ENCODE results near the gene CASP10. TPM values are rescaled to one million over a fixed set of nuclear protein-coding genes. Genes with fewer than 3 reads are reported as not detected.
"Not testable (repeated sequence)": the region's sequence is repeated elsewhere in the genome, so short reads cannot be mapped to it uniquely, and the experiment has no call there.

The CASP10 gene
- total RNA-seq, 1 donor = 5.6 TPM

DNA sequence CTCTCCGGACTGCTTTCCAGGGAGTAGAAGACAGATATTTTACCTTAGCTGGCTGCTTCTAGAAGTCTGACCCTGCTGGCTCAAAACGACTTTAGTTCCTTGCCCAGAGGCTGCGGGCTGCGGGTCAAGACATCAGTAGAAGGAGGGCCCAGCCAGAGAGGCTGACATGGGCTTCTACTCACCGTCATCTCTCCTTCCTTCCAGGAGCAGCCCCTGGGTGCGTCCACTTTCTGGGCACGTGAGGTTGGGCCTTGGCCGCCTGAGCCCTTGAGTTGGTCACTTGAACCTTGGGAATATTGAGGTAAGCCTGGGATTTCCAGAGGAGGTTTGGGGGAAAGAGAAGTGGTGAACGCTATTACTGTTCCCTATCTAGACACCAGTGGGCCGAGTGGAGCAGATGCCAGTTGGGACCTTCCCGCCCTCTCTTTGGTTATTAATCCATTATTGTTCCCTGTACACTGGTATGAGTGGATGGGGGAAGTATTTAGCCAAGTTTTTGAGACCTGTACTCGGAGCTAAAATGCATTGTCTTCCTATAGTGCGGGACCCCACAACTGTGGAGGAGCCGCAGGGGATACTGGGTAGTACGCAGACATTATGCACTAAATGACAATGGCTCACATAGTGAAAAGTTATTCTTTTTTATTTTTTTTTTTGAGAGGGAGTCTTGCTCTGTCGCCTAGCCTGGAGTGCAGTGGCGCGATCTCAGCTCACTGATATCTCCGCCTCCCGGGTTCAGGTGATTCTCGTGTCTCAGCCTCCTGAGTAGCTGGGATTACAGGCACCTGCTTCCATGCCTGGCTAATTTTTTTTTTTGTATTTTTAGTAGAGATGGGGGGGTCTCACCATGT lies 51.1 kb downstream of the CASP10 start:
- TF ChIP-seq, protein P1, sequence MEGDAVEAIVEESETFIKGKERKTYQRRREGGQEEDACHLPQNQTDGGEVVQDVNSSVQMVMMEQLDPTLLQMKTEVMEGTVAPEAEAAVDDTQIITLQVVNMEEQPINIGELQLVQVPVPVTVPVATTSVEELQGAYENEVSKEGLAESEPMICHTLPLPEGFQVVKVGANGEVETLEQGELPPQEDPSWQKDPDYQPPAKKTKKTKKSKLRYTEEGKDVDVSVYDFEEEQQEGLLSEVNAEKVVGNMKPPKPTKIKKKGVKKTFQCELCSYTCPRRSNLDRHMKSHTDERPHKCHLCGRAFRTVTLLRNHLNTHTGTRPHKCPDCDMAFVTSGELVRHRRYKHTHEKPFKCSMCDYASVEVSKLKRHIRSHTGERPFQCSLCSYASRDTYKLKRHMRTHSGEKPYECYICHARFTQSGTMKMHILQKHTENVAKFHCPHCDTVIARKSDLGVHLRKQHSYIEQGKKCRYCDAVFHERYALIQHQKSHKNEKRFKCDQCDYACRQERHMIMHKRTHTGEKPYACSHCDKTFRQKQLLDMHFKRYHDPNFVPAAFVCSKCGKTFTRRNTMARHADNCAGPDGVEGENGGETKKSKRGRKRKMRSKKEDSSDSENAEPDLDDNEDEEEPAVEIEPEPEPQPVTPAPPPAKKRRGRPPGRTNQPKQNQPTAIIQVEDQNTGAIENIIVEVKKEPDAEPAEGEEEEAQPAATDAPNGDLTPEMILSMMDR (IDR thresholded peaks at IDR 0.05; ENCODE audit: insufficient read depth, low read depth, low read length) = no peak
- no peak for DNase-seq (ENCODE audit: low read depth)
- peak overlapping the region; percentile 60 for H3K4me3 ChIP-seq (ENCODE audit: low read depth, low read length)

GRCh38 chr2:201234663-201235135 lies 51.8 kb downstream of the CASP10 start:
- H3K4me3 ChIP-seq (ENCODE audit: low read depth, low read length) = no peak overlapping the region
- DNase-seq (ENCODE audit: low read depth) = no peak
- TF ChIP-seq, protein P1 (IDR thresholded peaks at IDR 0.05; ENCODE audit: insufficient read depth, low read depth, low read length) = no peak

- DNase-seq (ENCODE audit: low read depth) = peak; percentile 80
- TF ChIP-seq, protein P1 (IDR thresholded peaks at IDR 0.05; ENCODE audit: insufficient read depth, low read depth, low read length) = peak; percentile 59
- no peak overlapping the region for H3K4me3 ChIP-seq (ENCODE audit: low read depth, low read length)
Observed at GRCh38 chr2:201235860-201236811, 53.2 kb downstream of the CASP10 start.

DNA sequence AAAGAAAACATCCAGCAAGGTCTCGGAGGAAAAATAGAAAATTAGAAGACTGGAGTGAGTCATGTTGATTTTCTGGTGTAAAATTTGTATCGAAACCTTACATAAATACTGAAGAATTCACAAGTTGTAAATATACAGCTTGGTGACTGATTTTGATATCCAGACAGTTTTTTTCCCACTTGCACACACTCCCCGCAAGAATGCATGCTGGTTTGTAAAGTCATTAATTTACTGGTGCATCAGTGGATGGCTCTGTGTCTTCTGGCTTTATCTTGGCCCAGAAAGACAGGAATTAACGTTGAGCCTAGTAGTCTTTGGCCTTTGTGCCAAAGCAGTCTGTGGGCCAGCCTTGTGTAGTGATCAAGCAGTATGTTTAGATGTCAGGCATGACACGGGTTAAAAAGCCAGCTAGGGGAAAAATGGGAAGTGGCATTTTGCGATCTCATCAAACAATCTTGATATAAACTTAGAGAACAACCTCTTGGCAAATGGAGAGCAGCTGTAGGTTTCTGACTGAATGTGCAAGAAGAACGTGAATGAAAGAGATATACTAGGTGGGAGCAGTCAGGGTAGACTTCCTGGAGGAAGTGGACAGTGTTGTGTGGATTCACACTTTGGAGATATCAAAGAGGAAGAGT lies 54.7 kb downstream of the CASP10 start:
- no peak for DNase-seq (ENCODE audit: low read depth)
- TF ChIP-seq, protein P1 (IDR thresholded peaks at IDR 0.05; ENCODE audit: insufficient read depth, low read depth, low read length) = no peak
- no peak overlapping the region for H3K4me3 ChIP-seq (ENCODE audit: low read depth, low read length)

GRCh38 chr2:201239167-201239935 lies 56.4 kb downstream of the CASP10 start:
- not testable (repeated sequence) for H3K4me3 ChIP-seq (ENCODE audit: low read depth, low read length)

GRCh38 chr2:201242571-201243277 lies 59.8 kb downstream of the CASP10 start:
- no peak for DNase-seq (ENCODE audit: low read depth)
- TF ChIP-seq, protein P1 (IDR thresholded peaks at IDR 0.05; ENCODE audit: insufficient read depth, low read depth, low read length) = no peak
- no peak overlapping the region for H3K4me3 ChIP-seq (ENCODE audit: low read depth, low read length)

More at GRCh38 chr2:201239167-201239935, 56.4 kb downstream of the CASP10 start:
- peak; percentile 60 for DNase-seq (ENCODE audit: low read depth)
